Stimulated activated CD4-positive, alpha-beta T cell treated with anti-CD3 and anti-CD28 coated beads, Interleukin-12 subunit alpha, Interleukin-12 subunit beta, amount 100 ng/mL, for 48 hours (primary cell): ENCODE data around the gene ALDOA.

Source experiments
- DNase-seq, 3 donors: peaks; one replicate each; pipeline ENCODE4 v3.0.0-alpha.2; 2020; ENCODE audit warnings: low read depth in 2 of 3, low spot score in 1 of 3

Gene ALDOA

GRCh38 chr16:30068750-30069610 is 3.4 kb downstream of the ALDOA start:
- peak; percentile 30 to 51 (median 40) for DNase-seq

GRCh38 chr16:30069611-30070462 is 4.3 kb downstream of the ALDOA start:
- DNase-seq = no peak

GRCh38 chr16:30070490-30070889 is 4.9 kb downstream of the ALDOA start:
- DNase-seq = no peak

GRCh38 chr16:30075503-30076275 is 10.1 kb downstream of the ALDOA start, which contains the start of gene PPP4C:
Gene PPP4C (plus strand): TSS chr16:30075994. CDS start chr16:30076378, 384 bp downstream.
- peak; percentile 84 to 88 (median 86) for DNase-seq

- no peak for DNase-seq
Observed at GRCh38 chr16:30076276-30076791, 10.8 kb downstream of the ALDOA start.

- no peak for DNase-seq
Observed at GRCh38 chr16:30077656-30078055, 12.1 kb downstream of the ALDOA start.

GRCh38 chr16:30078744-30079143 is 13.2 kb downstream of the ALDOA start:
- no peak for DNase-seq

- DNase-seq = no peak
Observed at GRCh38 chr16:30079480-30079879, 13.9 kb downstream of the ALDOA start.

- no peak for DNase-seq
Observed at GRCh38 chr16:30082545-30083090, 17.1 kb downstream of the ALDOA start.

- no peak for DNase-seq
Observed at GRCh38 chr16:30083216-30084055, 17.9 kb downstream of the ALDOA start.

- DNase-seq = no peak
Observed at GRCh38 chr16:30084096-30084815, 18.7 kb downstream of the ALDOA start.

- DNase-seq = no peak
Observed at GRCh38 chr16:30084816-30085159, 19.2 kb downstream of the ALDOA start.

GRCh38 chr16:30085247-30085646 is 19.7 kb downstream of the ALDOA start:
- no peak for DNase-seq

- DNase-seq = no peak
Observed at GRCh38 chr16:30085820-30086219, 20.3 kb downstream of the ALDOA start.

- no peak for DNase-seq
Observed at GRCh38 chr16:30086291-30087140, 21.0 kb downstream of the ALDOA start.

GRCh38 chr16:30087181-30087898 is 21.8 kb downstream of the ALDOA start:
- no peak for DNase-seq

GRCh38 chr16:30088237-30088831 is 22.8 kb downstream of the ALDOA start:
- no peak for DNase-seq
